ENCODE data around the gene TSSK6.

Gene TSSK6

GRCh38 chr19:19530423-19530804, 15.1 kb upstream of the TSSK6 start:
- no peak for TF ChIP-seq CTCF (conservative IDR thresholded peaks at IDR 0.05; ENCODE audit: low read depth, low read length)
- H3K4me3 ChIP-seq (ENCODE audit: low read length) = no peak overlapping the region
- DNase-seq (ENCODE audit: low read depth) = no peak

- no peak overlapping the region for H3K4me3 ChIP-seq (ENCODE audit: low read length)
- no peak for DNase-seq (ENCODE audit: low read depth)
- no peak for TF ChIP-seq CTCF (conservative IDR thresholded peaks at IDR 0.05; ENCODE audit: low read depth, low read length)
Measured at GRCh38 chr19:19529783-19530422, 14.6 kb upstream of the TSSK6 start.

GRCh38 chr19:19528721-19529490, 13.6 kb upstream of the TSSK6 start, which contains the start of gene YJEFN3:
Gene YJEFN3 (plus strand): TSS chr19:19528911. CDS start chr19:19528933, 22 bp downstream.
- no peak for TF ChIP-seq CTCF (conservative IDR thresholded peaks at IDR 0.05; ENCODE audit: low read depth, low read length)
- H3K4me3 ChIP-seq (ENCODE audit: low read length) = peak within 1 kb of the TSS; percentile 31
- DNase-seq (ENCODE audit: low read depth) = no peak

GRCh38 chr19:19527674-19528625, 12.6 kb upstream of the TSSK6 start:
- no peak for TF ChIP-seq CTCF (conservative IDR thresholded peaks at IDR 0.05; ENCODE audit: low read depth, low read length)
- H3K4me3 ChIP-seq (ENCODE audit: low read length) = no peak overlapping the region
- no peak for DNase-seq (ENCODE audit: low read depth)

GRCh38 chr19:19527371-19527656, 12.0 kb upstream of the TSSK6 start:
- H3K4me3 ChIP-seq (ENCODE audit: low read length) = no peak overlapping the region
- DNase-seq (ENCODE audit: low read depth) = no peak
- no peak for TF ChIP-seq CTCF (conservative IDR thresholded peaks at IDR 0.05; ENCODE audit: low read depth, low read length)

- TF ChIP-seq CTCF (conservative IDR thresholded peaks at IDR 0.05; ENCODE audit: low read depth, low read length) = no peak
- no peak overlapping the region for H3K4me3 ChIP-seq (ENCODE audit: low read length)
- DNase-seq (ENCODE audit: low read depth) = no peak
Measured at GRCh38 chr19:19526581-19527370, 11.4 kb upstream of the TSSK6 start.

Measured in retinal pigment epithelial cell (primary cell).